Activated CD4-positive, alpha-beta T cell treated with anti-CD3 and anti-CD28 coated beads, Interleukin-2, Interleukin-6, amounts not matched to agents 100 ng/mL and 50 ng/mL, durations not matched to agents 16 hours and 8 hours (primary cell): ENCODE results near the gene DBP.
"Not testable (repeated sequence)": the region's sequence is repeated elsewhere in the genome, so short reads cannot be mapped to it uniquely, and the experiment has no call there.

Experiments used
- DNase-seq: peaks from one replicate; pipeline ENCODE4 v3.0.0-alpha.2; 2020

DBP gene

GRCh38 chr19:48638831-48639381 is 1.7 kb upstream of the DBP start:
- DNase-seq = no peak

DNA sequence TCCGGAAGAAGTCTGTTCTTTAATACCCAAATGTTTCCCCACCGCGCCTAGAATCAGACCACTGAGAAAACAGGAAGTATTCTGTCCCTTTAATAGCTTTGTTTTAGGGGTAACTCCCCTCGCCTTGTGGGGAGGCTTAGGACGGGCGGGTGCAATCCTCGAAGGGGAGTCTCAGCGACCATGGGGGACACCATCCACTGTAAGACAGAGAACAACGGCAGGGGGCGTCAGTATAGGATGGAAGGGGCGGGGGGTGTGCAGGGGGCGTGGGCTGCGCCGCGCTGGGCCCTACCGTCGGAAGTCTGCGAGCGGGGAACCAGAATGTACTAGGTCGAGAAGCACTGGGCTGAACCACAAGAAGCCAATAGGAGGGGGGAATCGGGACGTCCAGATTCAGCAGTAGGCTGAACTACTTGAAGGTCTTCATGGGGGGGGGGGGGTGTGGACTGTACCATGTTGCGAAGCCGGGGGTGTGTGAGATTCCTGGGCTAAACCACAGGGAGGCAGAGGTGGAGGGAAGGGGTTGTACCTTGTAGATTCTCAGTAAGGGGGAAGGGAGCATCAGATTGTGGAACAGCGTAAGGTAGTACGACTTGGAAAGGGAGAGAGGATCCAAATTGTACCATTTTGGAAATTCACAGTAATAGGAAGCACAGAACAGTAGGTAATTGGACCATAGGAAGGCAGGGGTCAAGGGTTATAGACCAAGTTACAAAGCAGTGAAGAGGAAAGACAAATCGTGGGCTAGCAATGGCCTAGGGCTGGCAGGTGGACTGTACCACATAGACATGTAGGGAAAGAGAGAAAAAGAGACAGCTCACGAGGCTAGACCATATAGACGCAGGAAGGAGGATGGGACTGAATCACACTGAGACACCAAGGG is 1.0 kb upstream of the DBP start:
- DNase-seq = peak; percentile 84

GRCh38 chr19:48637449-48637947 is 319 bp upstream of the DBP start:
- DNase-seq = peak; percentile 98

DNA sequence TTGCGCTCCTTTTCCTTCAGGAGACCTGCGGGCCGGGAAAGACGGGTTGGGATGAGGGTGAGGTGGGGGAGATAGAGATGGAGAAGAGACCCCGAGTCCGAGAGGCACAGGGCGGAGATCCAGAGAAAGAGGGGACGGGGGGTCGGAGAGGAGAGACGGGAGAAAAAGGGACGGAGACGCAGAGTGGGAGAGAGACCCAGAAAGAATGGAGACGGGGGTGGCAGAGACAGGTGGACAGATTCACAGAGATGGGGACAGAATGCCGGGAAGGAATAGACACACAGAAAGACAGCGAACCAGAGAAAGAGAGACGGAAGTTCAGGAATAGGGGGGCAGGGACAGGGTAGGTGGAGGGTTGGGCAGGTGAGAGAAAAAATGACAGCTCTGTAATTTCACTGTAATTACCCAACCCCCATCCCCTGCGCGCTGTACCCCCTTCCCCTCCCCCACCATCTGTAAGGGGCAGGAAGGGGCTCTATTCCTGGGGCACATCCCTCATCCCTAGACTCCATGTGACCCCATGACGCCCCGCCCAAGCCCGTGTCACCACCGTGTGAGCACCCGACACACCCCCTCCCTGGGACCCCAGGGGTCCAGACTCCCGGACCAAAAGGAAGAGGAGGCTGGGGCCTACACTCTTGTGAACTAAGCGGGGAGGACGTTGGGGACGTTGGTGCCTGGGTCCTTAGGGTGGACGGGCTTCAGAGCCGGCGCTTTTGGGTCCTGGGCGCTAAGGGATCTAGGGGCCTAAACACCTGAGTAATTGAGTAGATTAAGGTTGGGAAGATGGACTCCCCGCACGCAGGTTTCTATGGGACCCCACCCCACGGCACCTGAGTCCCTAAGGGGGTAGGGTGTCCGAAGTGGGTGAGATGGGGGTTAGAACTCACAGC is 967 bp downstream of the DBP start:
- no peak for DNase-seq

DNA sequence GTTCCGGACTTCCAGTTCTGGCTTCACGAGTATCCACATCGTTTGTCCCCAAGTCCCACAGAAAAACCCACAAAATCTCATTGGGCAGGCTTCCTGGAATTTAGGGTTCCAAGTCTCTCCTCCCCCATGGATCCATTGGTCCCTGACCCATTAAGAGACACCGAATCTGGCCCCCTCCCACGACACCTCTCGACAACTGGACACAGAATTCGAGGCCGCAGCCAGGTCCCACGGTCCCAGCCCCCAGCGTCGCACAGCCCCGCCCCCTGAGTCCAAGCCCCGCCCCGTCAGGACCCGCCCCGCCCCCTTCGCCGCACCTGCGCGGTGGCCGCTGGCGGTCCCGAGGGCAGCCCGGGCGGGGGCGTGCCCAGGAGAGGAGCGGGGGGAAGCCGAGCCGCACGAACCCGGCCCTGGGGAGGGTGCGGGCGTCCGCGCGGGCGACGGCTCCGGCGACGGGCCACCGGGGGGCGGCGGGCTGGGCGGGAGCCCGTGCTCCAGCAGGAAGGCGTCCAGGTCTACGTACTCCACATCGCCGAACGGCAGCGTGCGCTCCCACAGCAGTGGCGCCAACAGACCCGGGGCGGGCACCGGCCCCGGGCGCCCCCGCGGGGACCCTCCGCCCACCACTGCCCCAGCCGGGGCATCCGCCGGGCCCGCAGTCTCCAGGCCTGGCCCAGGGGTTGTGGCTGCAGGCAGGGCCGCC is 1.8 kb downstream of the DBP start:
- peak; percentile 82 for DNase-seq

GRCh38 chr19:48634424-48635262 is 2.5 kb downstream of the DBP start:
- peak; percentile 94 for DNase-seq

GRCh38 chr19:48634036-48634342 is 3.2 kb downstream of the DBP start:
- DNase-seq = no peak

DNA sequence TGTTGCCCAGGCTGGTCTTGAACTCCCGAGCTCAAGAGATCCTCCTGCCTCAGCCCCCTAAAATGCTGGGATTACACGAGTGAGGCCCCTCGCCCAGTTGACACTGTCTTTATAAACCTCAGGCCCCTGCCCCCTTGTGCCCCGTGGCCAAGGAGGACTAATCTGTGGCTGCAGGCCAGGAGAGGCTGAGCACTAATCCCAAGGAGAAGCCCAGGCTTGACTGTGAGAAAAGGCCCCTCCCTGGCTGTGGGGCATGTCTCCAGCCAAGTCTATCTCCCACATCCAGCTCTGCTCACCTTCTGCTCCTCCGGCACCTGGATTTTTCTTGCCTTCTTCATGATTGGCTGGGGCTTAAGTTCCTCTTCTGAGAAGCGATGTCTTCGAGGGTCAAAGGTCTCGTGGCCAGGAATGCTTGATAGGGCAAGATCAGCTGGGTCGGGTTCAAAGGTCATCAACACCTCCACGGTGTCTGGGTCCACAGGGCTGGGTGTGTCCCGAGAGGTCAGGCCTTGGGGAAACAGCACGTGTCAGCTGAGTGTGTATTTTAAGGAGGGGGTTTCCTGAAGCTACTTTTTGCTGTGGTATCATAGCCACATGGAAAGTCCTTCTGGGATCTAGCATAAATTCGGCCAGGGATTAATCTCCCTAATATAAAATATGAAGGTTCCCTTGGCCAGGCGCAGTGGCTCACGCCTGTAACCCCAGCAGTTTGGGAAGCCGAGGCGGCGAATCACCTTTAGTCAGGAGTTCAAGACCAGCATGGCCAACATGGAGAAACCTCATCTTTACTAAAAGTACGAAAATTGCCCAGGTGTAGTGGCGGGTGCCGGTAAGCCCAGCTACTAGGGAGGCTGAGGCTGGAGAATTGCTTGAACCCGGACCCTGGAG is 3.8 kb downstream of the DBP start:
- no peak for DNase-seq

GRCh38 chr19:48632692-48633147 is 4.5 kb downstream of the DBP start:
- DNase-seq = no peak

- not testable (repeated sequence) for DNase-seq
These were observed 4.9 kb downstream of the DBP start for GRCh38 chr19:48632286-48632685.

GRCh38 chr19:48631225-48631624 is 6.0 kb downstream of the DBP start:
- DNase-seq = no peak

GRCh38 chr19:48630296-48631063 is 6.7 kb downstream of the DBP start:
- DNase-seq = no peak

GRCh38 chr19:48629599-48630295 is 7.4 kb downstream of the DBP start:
- DNase-seq = no peak

GRCh38 chr19:48629297-48629598 is 7.9 kb downstream of the DBP start:
- no peak for DNase-seq

DNA sequence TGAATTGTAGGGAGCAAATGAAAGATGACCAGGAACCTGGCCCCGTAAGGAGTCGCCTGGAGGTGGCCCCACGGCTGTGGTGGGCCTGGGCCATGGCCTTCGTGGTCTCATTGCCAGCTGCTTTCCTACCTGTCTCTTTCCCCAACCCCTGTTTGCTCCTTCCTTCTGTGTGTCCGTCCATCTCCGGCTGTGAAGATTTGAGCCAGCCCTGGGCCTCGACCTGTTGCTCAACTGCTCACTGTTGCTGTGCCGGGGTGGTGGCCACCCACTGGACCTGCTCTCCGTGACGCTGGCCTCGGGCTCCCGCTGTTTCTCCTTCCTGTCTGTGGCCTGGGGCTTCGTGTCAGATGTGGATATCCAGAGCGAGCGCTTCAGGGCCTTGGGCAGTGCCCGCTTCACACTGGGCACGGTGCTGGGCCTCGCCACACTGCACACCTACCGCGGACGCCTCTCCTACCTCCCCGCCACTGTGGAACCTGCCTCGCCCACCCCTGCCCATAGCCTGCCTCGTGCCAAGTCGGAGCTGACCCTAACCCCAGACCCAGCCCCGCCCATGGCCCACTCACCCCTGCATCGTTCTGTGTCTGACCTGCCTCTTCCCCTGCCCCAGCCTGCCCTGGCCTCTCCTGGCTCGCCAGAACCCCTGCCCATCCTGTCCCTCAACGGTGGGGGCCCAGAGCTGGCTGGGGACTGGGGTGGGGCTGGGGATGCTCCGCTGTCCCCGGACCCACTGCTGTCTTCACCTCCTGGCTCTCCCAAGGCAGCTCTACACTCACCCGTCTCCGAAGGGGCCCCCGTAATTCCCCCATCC is 8.5 kb downstream of the DBP start:
- no peak for DNase-seq

DNA sequence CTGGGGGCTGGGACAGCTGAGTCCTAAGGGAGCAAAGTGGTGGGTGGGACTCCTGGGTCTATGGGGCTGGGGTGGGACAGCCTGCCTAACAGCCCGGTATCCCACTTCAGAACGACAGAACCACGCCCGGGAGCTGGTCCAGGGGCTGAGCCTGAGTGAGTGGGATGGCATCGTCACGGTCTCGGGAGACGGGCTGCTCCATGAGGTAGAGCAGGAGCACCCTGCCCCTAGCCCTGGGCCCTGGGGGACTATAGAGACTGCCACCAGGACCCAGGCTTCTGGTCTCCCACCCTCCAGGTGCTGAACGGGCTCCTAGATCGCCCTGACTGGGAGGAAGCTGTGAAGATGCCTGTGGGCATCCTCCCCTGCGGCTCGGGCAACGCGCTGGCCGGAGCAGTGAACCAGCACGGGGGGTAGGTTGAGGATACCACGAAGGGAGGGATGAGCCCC is 9.3 kb downstream of the DBP start:
- DNase-seq = no peak

DNA sequence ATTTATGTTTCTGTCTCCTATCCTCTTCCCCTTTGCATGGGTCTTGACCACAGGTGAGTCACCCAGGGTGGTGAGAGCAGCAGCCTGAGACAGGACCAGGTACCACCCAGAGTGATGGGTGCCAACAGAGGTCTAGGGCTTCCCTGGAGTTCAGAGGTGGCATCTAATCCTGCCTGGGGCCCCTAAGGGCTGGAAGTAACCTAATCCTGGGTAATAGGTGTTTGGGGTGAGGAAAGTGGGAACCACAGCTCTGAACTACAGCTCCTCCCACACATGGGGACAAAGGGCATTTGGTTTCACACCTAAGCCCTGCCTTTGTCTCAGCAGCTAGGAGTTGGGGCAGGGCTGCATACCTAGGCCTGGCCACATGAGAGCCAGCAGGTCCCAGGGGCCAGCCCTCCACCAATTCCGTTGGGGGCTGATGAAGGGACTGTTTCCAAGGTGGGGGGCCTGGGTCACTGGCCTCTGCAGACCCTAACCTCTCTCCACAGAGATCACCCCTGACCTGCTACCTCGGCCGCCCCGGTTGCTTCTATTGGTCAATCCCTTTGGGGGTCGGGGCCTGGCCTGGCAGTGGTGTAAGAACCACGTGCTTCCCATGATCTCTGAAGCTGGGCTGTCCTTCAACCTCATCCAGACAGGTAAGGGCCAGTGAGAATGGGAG is 9.8 kb downstream of the DBP start:
- no peak for DNase-seq

GRCh38 chr19:48625891-48626327 is 11.3 kb downstream of the DBP start:
- no peak for DNase-seq
